A549 (cell line): ENCODE results near the gene DPEP3. TPM values are rescaled to one million over a fixed set of nuclear protein-coding genes. Genes with fewer than 3 reads are reported as not detected.

Experiments used
- ATAC-seq, 2 experiments: fragments of 200-7000 bp in 1 of 2; fragments of >200 bp in 1 of 2; cut with Nextera tagmentation in 1 of 2; cut with Tn5 transposase in 1 of 2; 3 replicates each; pipeline versions ENCODE4 v1.8.0 to v1.9.1; 2018 to 2020; ENCODE audit warnings: mild to moderate bottlenecking in 1 of 2, moderate library complexity in 1 of 2
- CTCF ChIA-PET: fragments of 300-600 bp; sonication (Branson Sonifier 250); formaldehyde crosslinking; extraction: SDS; loops from one replicate; lab custom pipeline; 2021; ENCODE audit warnings: antibody characterized with exemption, inconsistent platforms; lab: Yijun Ruan, JAX
- POLR2A ChIA-PET: fragments of 350-600 bp; formaldehyde crosslinking; extraction: SDS; loops from one replicate; lab custom pipeline; 2021; ENCODE audit warnings: antibody characterized with exemption, inconsistent platforms; lab: Yijun Ruan, JAX
- DNase-seq, 2 experiments: peaks; one replicate each; pipeline versions ENCODE4 v3.0.0 to v3.0.0-alpha.2; 2011 to 2016; ENCODE audit warnings: low read depth in 1 of 2, low spot score in 1 of 2
- FAIRE-seq: peaks from 2 replicates; lab custom pipeline; 2011; peaks lifted over from hg19 to GRCh38; lab: Jason Lieb, UNC
- H3K27ac ChIP-seq, 2 experiments: fragments of >200 bp; sonication (Bioruptor Twin); formaldehyde crosslinking; 3 replicates each; pipeline ENCODE4 v1.5.1; 2016 to 2017
- H3K4me1 ChIP-seq: fragments of >200 bp; sonication (Bioruptor Twin); formaldehyde crosslinking; 3 replicates; pipeline ENCODE4 v1.6.1; 2016
- H3K4me2 ChIP-seq: fragments of >200 bp; sonication (Bioruptor Twin); formaldehyde crosslinking; 3 replicates; pipeline ENCODE4 v1.6.1; 2016
- H3K4me3 ChIP-seq: fragments of >200 bp; sonication (Bioruptor Twin); formaldehyde crosslinking; 3 replicates; pipeline ENCODE4 v1.5.1; 2016
- H3K9me3 ChIP-seq: fragments of >200 bp; sonication (Bioruptor Twin); formaldehyde crosslinking; 3 replicates; pipeline ENCODE4 v1.6.1; 2016
- ATOH8 ChIP-seq: fragments of 250-450 bp; sonication (Bioruptor Pico); IDR thresholded peaks from 2 replicates; pipeline ENCODE4 v1.5.0; 2020; ENCODE audit warnings: low read depth, mild to moderate bottlenecking, moderate library complexity
- EHMT2 ChIP-seq: fragments of 200-600 bp; sonication (generic); IDR thresholded peaks from 2 replicates; pipeline ENCODE4 v1.6.1; 2016; ENCODE audit warnings: antibody characterized with exemption, low read depth, mild to moderate bottlenecking, moderate library complexity
- ELK1 ChIP-seq: fragments of 150-350 bp; IDR thresholded peaks from 2 replicates; pipeline ENCODE4 v1.6.1; 2014; ENCODE audit warnings: low read depth, mild to moderate bottlenecking, low read length
- EP300 ChIP-seq, 2 experiments: fragments of >200 bp; sonication (Bioruptor Twin); formaldehyde crosslinking; IDR thresholded peaks; 2 replicates in 1 of 2; 3 replicates in 1 of 2; pipeline ENCODE4 v1.6.1; 2016 to 2017
- FOXS1 ChIP-seq: fragments of 250-450 bp; sonication (Bioruptor Pico); IDR thresholded peaks from 2 replicates; pipeline ENCODE4 v1.5.0; 2020; ENCODE audit warnings: mild to moderate bottlenecking, moderate library complexity
- HDAC2 ChIP-seq: fragments of 200-600 bp; sonication (generic); IDR thresholded peaks from 2 replicates; pipeline ENCODE4 v1.6.1; 2016
- HEYL ChIP-seq: fragments of 250-450 bp; sonication (Bioruptor Pico); IDR thresholded peaks from 2 replicates; pipeline ENCODE4 v1.8.0; 2021; ENCODE audit warnings: mild to moderate bottlenecking, moderate library complexity
- HMGXB4 ChIP-seq: fragments of 250-450 bp; sonication (Bioruptor Pico); IDR thresholded peaks from 2 replicates; pipeline ENCODE4 v1.5.0; 2021; ENCODE audit warnings: mild to moderate bottlenecking, moderate library complexity, borderline replicate concordance
- JUN ChIP-seq, 2 experiments: fragments of >200 bp; sonication (Bioruptor Twin); formaldehyde crosslinking; IDR thresholded peaks; 2 replicates in 1 of 2; 3 replicates in 1 of 2; pipeline ENCODE4 v1.6.1; 2016 to 2017
- JUNB ChIP-seq: fragments of >200 bp; sonication (Bioruptor Twin); formaldehyde crosslinking; IDR thresholded peaks from 2 replicates; pipeline ENCODE4 v1.6.1; 2016
- PBX3 ChIP-seq: IDR thresholded peaks from 2 replicates; pipeline ENCODE4 v1.6.1; 2012
- RARB ChIP-seq: fragments of 250-450 bp; sonication (Bioruptor Pico); IDR thresholded peaks from 2 replicates; pipeline ENCODE4 v1.8.0; 2021; ENCODE audit warnings: mild to moderate bottlenecking, moderate library complexity
- SMC3 ChIP-seq: fragments of >200 bp; sonication (Bioruptor Twin); formaldehyde crosslinking; IDR thresholded peaks from 3 replicates; pipeline ENCODE4 v1.6.1; 2018; ENCODE audit warnings: inconsistent platforms
- SREBF2 ChIP-seq: fragments of 450-650 bp; IDR thresholded peaks from 2 replicates; pipeline ENCODE4 v1.6.1; 2014; ENCODE audit warnings: mild to moderate bottlenecking, moderate library complexity
- TFCP2L1 ChIP-seq: fragments of 250-450 bp; sonication (Bioruptor Pico); IDR thresholded peaks from 2 replicates; pipeline ENCODE4 v1.5.0; 2021; ENCODE audit warnings: mild to moderate bottlenecking
- USF2 ChIP-seq: fragments of 450-650 bp; IDR thresholded peaks from 2 replicates; pipeline ENCODE4 v1.6.1; 2014; ENCODE audit warnings: antibody characterized with exemption
- ZSCAN20 ChIP-seq: fragments of 250-450 bp; sonication (Bioruptor Pico); IDR thresholded peaks from 2 replicates; pipeline ENCODE4 v1.8.0; 2022; ENCODE audit warnings: mild to moderate bottlenecking, moderate library complexity
- WGBS: methylation state at CpG from one replicate; pipeline ENCODE4 v1.1.6; 2017; ENCODE audit errors: missing lambda C conversion rate; 5-methylcytosine and 5-hydroxymethylcytosine counted together
- polyA plus RNA-seq, 4 experiments: library from polyadenylated mRNA; depleted of rRNA in 3 of 4; stranded (reverse); fragments of >200 nt; fragmentation: RNase III in 1 of 4; extraction: RNeasy Plus Mini Kit Qiagen cat#74134 plus additional on column Dnase treatment in 1 of 4; gene quantifications; 2 replicates in 3 of 4; 3 replicates in 1 of 4; pipeline ENCODE4 v1.2.3, GENCODE V29; 2011 to 2017

The DPEP3 gene
- polyA plus RNA-seq, 2 of the 4 experiments (the other 2 are of a cell fraction) = not detected

GRCh38 chr16:67977005-67977404 is 3.3 kb downstream of the DPEP3 start:
- ChIA-PET CTCF (no interaction called here), POLR2A (no interaction called here)
- Histone ChIP-seq H3K4me1 (no peaks in the 10 kb centered on the region), H3K9me3 (no peaks in the 10 kb centered on the region), H3K27ac (no peak overlapping the region), H3K4me3 (no peak overlapping the region), H3K4me2 (no peak overlapping the region)
- no peak for TF ChIP-seq EP300 (IDR thresholded peaks at IDR 0.05)
- no peak for TF ChIP-seq HEYL
- TF ChIP-seq RARB (CRISPR knock-in tag) = no peak
- TF ChIP-seq ELK1 = no peak
- TF ChIP-seq USF2 = no peak
- FAIRE-seq (no peak), DNase-seq (no peak), ATAC-seq (peak; percentile 26 to 28; a peak in 4 of 6 replicates)
- WGBS = 44% methylated on average over 5 of the region's 5 CpGs

DNA sequence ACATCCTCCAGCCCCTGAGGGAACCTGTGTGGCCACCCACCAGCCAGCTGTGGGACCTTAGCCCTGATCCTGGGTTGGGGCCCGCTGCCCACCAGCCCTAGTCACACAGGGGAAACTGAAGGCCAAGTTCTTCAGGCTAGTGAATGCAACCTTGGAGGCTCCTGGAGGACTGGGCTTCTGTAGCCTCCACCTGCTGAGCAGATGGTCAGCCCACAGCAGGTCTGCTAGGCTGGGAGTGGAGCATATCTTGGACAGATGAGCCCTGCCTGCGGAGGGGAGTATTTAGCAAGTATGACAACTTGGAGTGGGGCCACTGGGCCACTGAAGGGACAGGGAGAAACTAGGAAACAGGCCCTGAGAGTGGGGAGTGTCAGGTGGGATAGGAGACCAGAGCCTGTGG is 4.1 kb downstream of the DPEP3 start:
- CTCF ChIA-PET = no interaction called here
- FAIRE-seq (no peak), ATAC-seq (peak in 1 of 2 experiments; percentile 30; a peak in 1 of 6 replicates)
- no peak for TF ChIP-seq RARB (CRISPR knock-in tag)
- TF ChIP-seq JUNB = no peak
- TF ChIP-seq FOXS1 = no peak
- TF ChIP-seq EHMT2 = no peak
- no peak for TF ChIP-seq ZSCAN20 (CRISPR knock-in tag)
- no peak for TF ChIP-seq JUN (IDR thresholded peaks at IDR 0.05)
- TF ChIP-seq ELK1 = no peak
- TF ChIP-seq SREBF2 = no peak
- TF ChIP-seq HDAC2 = no peak
- TF ChIP-seq ATOH8 (CRISPR knock-in tag) = no peak
- no peak for TF ChIP-seq PBX3
- no peak for TF ChIP-seq HMGXB4 (CRISPR knock-in tag)
- TF ChIP-seq SMC3 = no peak
- TF ChIP-seq TFCP2L1 = no peak
- TF ChIP-seq, all 56 proteins: peak for 0
- POLR2A ChIA-PET = no interaction called here
- 100% methylated on average over 1 of the region's 2 CpGs for WGBS
- H3K4me1 ChIP-seq = no peaks in the 10 kb centered on the region
- H3K27ac ChIP-seq = no peak overlapping the region
- no peaks in the 10 kb centered on the region for H3K9me3 ChIP-seq
- H3K4me3 ChIP-seq = no peak overlapping the region
- no peak overlapping the region for H3K4me2 ChIP-seq
- no peak for DNase-seq
